Kasumi-1 (cell line): ENCODE data around the gene CSAD.
A peak's percentile ranks its signal among the peaks of the same experiment; 100 is the strongest.

Experiments used
- DNase-seq, 2 experiments: peaks; one replicate each; lab custom pipeline; 2025; lab: John Stamatoyannopoulos, UW

Gene CSAD

DNA sequence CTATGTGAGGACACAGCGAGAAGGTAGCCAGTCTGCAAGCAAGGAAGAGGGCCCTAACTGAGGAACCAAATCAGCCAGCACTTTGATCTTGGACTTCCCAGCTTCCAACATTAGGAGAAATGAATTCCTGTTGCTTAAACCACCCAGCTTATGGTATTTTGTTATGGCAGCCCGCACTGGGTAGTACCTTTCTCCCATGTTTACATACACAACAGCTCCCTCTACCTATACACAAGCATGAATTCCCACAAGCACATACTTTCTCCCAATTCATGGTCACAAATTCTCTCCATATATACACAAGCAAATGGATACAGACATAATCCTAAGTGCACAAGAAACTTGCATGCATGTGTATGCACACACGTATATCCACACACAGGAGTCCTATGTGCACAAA lies 19.0 kb upstream of the CSAD start:
- DNase-seq = no peak

GRCh38 chr12:53198486-53199110 lies 17.9 kb upstream of the CSAD start:
- DNase-seq = peak; percentile 61 to 66

DNA sequence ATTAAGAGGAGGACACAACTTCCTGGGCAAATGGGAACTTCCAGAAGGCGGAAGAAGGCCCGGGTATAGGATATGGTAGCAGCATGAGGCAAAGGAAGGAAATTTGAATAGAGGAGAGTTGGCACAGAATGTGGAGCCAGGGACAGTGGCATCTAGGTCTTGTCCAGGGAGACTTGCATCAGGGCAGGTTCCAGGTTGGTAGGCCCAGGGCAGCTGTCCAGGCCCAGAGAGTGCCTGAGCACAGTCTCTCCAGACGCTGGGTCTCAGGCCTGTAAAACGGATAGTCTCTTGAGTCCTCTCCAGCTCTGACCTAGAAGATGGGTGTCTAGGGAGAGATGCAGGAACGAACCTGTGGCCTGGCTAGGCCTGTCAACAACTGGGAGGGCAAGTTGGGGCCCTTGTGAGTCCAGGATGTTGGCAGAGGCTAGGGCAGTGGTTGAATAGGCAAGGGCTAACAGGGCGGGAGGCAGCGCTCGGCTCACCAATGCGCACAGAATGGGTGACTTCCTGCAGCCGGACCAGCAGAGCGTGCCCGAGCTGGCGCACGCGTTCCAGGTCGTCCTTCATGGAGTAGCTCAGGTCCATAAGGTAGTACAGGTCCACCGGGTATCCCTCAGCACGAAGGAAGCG lies 16.4 kb upstream of the CSAD start:
- no peak for DNase-seq

- DNase-seq = no peak
These were observed 15.8 kb upstream of the CSAD start for GRCh38 chr12:53196486-53196885.

GRCh38 chr12:53195516-53196420 lies 15.0 kb upstream of the CSAD start:
- no peak for DNase-seq

GRCh38 chr12:53194973-53195372 lies 14.2 kb upstream of the CSAD start:
- DNase-seq = no peak

- no peak for DNase-seq
These were observed 13.4 kb upstream of the CSAD start for GRCh38 chr12:53193985-53194716.

DNA sequence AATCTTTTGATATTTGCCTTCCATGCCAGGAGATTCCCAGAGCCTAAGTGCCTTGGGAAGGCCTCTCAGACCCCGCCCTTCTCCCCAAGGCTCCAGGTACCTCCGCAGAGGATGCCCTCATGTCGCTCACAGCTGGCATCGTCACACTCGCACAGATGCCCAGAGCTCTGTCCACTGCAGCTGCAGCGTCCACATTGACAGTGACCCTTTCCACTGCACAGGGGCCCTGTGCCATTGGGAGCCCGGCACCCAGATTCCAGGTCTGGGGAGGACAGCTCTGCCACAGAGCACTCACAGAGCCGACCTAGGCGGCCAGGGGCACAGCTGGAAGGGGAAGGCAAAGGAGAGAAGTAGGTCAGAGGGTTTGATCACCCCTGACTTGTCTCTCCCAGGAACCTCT lies 12.3 kb upstream of the CSAD start:
- no peak for DNase-seq

- no peak for DNase-seq
These were observed 11.9 kb upstream of the CSAD start for GRCh38 chr12:53192531-53193021.

DNA sequence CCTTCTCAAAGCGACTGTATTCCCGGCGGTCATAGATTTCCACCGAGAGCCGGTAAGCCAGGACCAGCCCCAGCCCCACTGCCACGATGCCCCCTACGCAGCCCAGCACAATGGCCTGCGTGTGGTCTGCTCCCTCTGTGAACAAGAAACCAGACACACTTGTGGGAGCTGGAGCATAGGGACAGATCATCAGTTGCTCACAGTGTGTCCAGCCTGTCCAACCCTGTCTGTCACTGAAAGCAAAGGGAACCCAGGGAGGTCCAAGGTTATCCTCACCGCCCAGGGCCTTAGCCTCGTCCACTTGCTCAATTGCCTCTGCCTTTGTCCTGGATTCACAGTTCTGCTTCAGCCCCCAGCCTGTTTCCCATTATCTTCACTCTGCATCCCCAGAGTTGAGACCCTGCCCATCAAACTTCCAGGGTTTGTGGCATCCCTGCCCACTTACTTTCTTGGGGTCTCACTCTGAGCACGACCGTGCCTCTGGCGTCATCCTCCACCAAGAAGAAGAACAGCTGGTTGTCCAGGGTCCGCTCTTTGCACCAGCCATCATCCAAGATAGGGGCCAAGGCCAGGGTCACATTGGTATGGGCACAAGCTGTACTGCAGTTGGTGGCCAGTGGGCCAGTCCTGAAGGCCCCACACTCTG lies 11.3 kb upstream of the CSAD start:
- DNase-seq = no peak

DNA sequence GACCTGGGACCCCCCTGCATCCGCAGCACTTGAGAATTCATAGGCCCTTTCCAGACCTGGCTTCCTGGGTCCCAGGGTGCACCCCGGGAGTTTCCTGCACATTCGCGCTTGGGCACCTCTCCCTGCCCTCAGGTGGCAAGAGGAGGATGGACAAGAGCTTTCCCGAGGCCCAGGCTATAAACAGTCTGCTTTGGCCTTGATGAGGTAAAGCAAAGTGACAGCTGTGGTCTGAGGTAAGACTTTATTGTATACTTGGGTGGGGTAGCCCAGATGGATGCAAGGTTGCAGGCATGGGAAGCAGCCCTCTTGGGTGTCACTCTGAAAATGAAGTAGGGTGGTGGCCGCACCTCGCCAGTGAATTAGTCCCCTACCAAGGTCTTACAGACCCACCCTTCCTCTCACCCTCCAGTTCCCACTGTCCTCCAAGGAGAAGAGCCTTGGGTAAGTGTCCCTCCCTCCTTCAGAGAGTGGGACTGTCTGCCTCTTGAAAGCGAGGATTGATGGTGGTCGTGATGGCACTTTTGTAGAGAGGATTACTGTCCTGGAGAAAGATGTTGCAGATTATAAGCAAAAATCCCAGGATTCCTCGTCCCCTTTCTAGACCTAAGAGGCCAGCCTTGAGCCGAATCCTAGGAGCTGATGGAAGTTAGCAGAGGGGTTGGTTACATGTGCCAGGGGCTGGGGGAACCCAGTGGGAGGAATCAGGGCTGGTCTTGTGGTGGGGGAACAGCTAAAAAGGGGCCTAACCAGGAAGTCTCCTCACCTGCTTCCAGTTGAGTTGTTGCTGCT lies 10.6 kb upstream of the CSAD start:
- no peak for DNase-seq

- DNase-seq = peak in 1 of 2 experiments; percentile 16
These were observed 9.5 kb upstream of the CSAD start for GRCh38 chr12:53190108-53190729.

GRCh38 chr12:53187145-53187899 lies 6.6 kb upstream of the CSAD start:
- DNase-seq = no peak

- DNase-seq = no peak
These were observed 6.0 kb upstream of the CSAD start for GRCh38 chr12:53186745-53187144.

- DNase-seq = no peak
These were observed 4.9 kb upstream of the CSAD start for GRCh38 chr12:53185582-53186153.

GRCh38 chr12:53184828-53185227 lies 4.1 kb upstream of the CSAD start:
- no peak for DNase-seq

DNA sequence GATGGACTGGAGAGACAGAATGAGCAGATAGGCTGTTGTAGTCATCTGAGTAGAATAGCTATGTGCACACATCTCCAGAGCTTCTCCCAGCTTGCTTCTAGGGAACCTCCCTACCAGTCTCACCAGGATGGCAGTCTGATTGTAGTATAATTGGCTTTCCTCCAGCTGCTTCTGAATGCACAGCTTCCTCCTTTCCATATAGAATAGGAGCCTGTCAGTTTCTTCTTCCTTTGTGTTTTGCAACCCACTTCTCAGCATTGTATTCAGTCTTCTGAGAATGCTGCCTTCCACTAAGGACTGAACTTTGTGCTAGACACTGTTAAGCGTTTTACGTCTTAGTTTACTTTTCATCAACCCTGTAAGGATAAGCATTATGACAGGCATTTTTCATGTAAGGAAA lies 2.2 kb upstream of the CSAD start:
- peak; percentile 79 to 82 for DNase-seq

- DNase-seq = no peak
These were observed 1.2 kb upstream of the CSAD start for GRCh38 chr12:53181935-53182334.

DNA sequence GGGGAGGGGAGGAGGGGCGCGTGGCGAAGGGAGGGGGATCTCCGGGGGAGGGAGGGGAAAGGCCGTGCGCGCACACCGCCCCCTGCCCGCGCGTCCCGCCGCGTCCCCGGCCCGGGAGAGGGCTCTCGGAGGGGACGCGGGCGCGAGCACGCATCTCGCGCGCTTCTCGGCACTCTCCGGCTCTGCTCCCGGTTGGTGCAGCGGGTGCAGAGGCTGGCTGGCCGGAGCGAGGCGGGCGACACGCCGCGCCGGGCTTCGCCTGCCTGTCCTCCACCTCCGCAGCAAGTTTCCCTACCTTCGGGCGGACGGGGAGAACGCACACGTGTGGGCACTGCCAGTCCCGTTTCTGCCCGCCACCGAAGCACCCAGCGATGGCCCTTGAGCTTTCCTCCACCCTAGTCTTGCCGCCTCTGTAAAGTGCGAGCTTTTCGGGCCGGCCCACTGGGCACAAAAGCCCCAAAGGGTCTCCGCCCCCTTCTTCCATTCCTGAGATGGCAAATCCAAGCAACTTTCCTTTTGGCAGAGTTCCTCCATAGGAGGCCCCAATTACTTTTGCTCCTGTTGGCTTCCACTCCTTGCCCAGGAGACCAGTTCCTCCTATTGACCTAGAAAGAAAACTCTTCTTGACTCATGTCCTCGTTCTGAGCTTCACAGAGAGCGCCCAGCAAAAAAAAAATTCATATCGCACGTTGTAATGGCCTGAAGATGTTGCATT lies 363 bp upstream of the CSAD start:
- peak; percentile 64 to 72 for DNase-seq
